Mesothelial cell of epicardium (in vitro differentiated cells): ENCODE data around the gene ZNF76. TPM values are rescaled to one million over a fixed set of nuclear protein-coding genes. Genes with fewer than 3 reads are reported as not detected.
A peak's percentile ranks its signal among the peaks of the same experiment; 100 is the strongest.

Experiments used
- DNase-seq, 2 experiments: peaks; one replicate each; pipeline ENCODE4 v3.0.0; 2021; ENCODE audit warnings: low spot score in 2 of 2; ENCODE audit not compliant: unreplicated experiment in 2 of 2
- H3K27ac Mint-ChIP-seq: 2 replicates; pipeline ENCODE4 v1.8.0; 2021; ENCODE audit warnings: mixed read lengths
- H3K27me3 Mint-ChIP-seq: 2 replicates; pipeline ENCODE4 v1.8.0; 2021; ENCODE audit warnings: low read depth, mixed read lengths
- H3K36me3 Mint-ChIP-seq: 2 replicates; pipeline ENCODE4 v1.8.0; 2021; ENCODE audit warnings: mixed read lengths
- H3K4me1 Mint-ChIP-seq: 2 replicates; pipeline ENCODE4 v1.8.0; 2021; ENCODE audit warnings: mixed read lengths
- H3K4me3 Mint-ChIP-seq: 2 replicates; pipeline ENCODE4 v1.8.0; 2021; ENCODE audit warnings: mild to moderate bottlenecking, moderate library complexity, mixed read lengths
- H3K9me3 Mint-ChIP-seq: 2 replicates; pipeline ENCODE4 v1.8.0; 2021; ENCODE audit warnings: mixed read lengths
- CTCF ChIP-seq: fragments of 200-600 bp; sonication (generic); IDR thresholded peaks from one replicate; pipeline ENCODE4 v1.5.0; 2021; ENCODE audit warnings: antibody characterized with exemption; ENCODE audit not compliant: unreplicated experiment
- total RNA-seq: library from RNA; stranded (reverse); gene quantifications from 3 replicates; pipeline ENCODE4 v1.2.1, GENCODE V29; 2021

The ZNF76 gene
- total RNA-seq, 1 donor from 2014 or later: 58.3 TPM

DNA sequence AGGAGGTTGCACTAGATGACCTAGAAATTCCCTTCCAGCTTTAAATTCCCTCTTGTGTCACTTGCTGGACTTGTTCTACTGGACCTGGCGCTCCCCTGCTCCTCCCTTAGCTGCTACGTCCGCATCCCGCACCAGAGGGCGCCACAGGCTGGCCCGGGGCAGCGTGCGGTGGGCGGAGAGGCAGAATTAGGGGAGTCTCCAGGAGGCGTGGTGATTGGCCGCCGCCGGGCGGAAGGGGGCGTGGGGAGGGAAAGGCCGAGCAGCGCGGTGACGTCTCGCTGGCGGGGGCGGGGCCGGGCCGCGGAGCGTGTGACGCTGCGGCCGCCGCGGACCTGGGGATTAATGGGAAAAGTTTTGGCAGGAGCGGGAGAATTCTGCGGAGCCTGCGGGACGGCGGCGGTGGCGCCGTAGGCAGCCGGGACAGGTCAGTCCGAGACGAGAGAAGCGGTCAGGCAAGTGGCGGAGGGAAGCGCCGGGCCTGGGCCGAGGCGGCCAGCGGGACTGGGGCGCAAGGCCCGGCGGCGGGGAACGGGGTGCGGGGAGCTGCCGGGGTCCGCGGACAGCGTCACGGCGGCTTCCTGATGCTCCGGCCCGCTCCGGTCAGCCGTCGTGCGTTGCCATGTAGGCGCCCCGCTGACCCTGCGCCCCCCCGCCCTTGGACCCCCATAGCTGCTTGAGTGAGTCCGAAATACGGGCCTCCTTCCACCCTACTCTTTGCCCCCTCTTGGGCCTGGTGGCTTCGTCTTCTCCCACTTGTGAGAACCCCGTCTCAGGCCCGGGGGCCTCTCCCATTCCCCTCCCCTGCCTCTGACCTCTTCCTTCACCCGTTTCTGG, 82.9 kb downstream of the ZNF76 start, which contains the start of gene PPARD:
PPARD (plus strand) TSS at position 301 of the 834 bp plus-strand sequence. CDS start 68,530 bp downstream, outside the sequence.
- DNase-seq: peak; percentile 99 to 100
- Mint-ChIP-seq H3K27me3 (peaks cover 4% of the 10 kb centered on the region), H3K9me3 (no peaks in the 10 kb centered on the region), H3K36me3 (peaks cover 2% of the 10 kb centered on the region), H3K4me3 (peak within 1 kb of the TSS; percentile 84), H3K27ac (peak within 1 kb of the TSS; percentile 98), H3K4me1 (peaks cover 23% of the 10 kb centered on the region)
- peak; percentile 86 for TF ChIP-seq CTCF

GRCh38 chr6:35343092-35343834, 83.7 kb downstream of the ZNF76 start:
- no peaks in the 10 kb centered on the region for H3K27me3 Mint-ChIP-seq
- peak overlapping the region; percentile 91 for H3K27ac Mint-ChIP-seq
- DNase-seq: no peak
- no peak for TF ChIP-seq CTCF
- H3K9me3 Mint-ChIP-seq: no peaks in the 10 kb centered on the region
- peaks cover 23% of the 10 kb centered on the region for H3K4me1 Mint-ChIP-seq
- H3K36me3 Mint-ChIP-seq: peaks cover 5% of the 10 kb centered on the region
- peak overlapping the region; percentile 84 for H3K4me3 Mint-ChIP-seq

GRCh38 chr6:35343835-35344550, 84.5 kb downstream of the ZNF76 start:
- H3K27me3 Mint-ChIP-seq: no peaks in the 10 kb centered on the region
- H3K27ac Mint-ChIP-seq: peak overlapping the region; percentile 88
- no peaks in the 10 kb centered on the region for H3K9me3 Mint-ChIP-seq
- peak overlapping the region; percentile 84 for H3K4me3 Mint-ChIP-seq
- H3K4me1 Mint-ChIP-seq: peaks cover 23% of the 10 kb centered on the region
- no peak for TF ChIP-seq CTCF
- no peak for DNase-seq
- peaks cover 11% of the 10 kb centered on the region for H3K36me3 Mint-ChIP-seq

Other genes starting within 250 kb of the ZNF76 start
- 0.20 to 0.24 TPM (median 0.20 TPM) in 3 replicates for gene TCP11, start 118.4 kb upstream of the ZNF76 start, total RNA-seq
- 51.9 to 54.8 TPM (median 53.2 TPM) in 3 replicates for gene SCUBE3, start 45.8 kb upstream of the ZNF76 start, total RNA-seq
- 9.3 to 11.3 TPM (median 9.7 TPM) in 3 replicates for gene DEF6, start 38.1 kb downstream of the ZNF76 start, total RNA-seq
- gene PPARD, start 82.8 kb downstream of the ZNF76 start, total RNA-seq: 19.5 to 21.7 TPM (median 20.8 TPM) in 3 replicates
- gene FANCE, start 192.6 kb downstream of the ZNF76 start, total RNA-seq: 7.0 to 8.5 TPM (median 8.0 TPM) in 3 replicates
- 1,840 to 1,922 TPM (median 1,906 TPM) in 3 replicates for gene RPL10A, start 208.7 kb downstream of the ZNF76 start, total RNA-seq
- gene TEAD3, start 237.3 kb downstream of the ZNF76 start, total RNA-seq: 88.2 to 91.8 TPM (median 91.4 TPM) in 3 replicates